HEK293T (cell line): Measurements from ENCODE around the gene CACNG3.

Source experiments
- CTCF ChIA-PET: fragments of 350-600 bp; formaldehyde crosslinking; extraction: SDS; loops from one replicate; lab custom pipeline; 2021; ENCODE audit warnings: antibody characterized with exemption, inconsistent platforms; lab: Yijun Ruan, JAX
- POLR2A ChIA-PET: fragments of 350-600 bp; formaldehyde crosslinking; extraction: SDS; loops from one replicate; lab custom pipeline; 2020; ENCODE audit warnings: antibody characterized with exemption, inconsistent platforms; lab: Yijun Ruan, JAX
- DNase-seq: peaks from one replicate; pipeline ENCODE4 v3.0.0; 2012; ENCODE audit warnings: mixed read lengths; ENCODE audit errors: extremely low spot score
- ARNT ChIP-seq: fragments of 450-650 bp; IDR thresholded peaks from 2 replicates; pipeline ENCODE4 v1.6.1; 2017; ENCODE audit warnings: mild to moderate bottlenecking
- BHLHE40 ChIP-seq: fragments of 450-650 bp; IDR thresholded peaks from 2 replicates; pipeline ENCODE4 v1.6.1; 2016; ENCODE audit warnings: mild to moderate bottlenecking, moderate library complexity, borderline replicate concordance
- CTBP1 ChIP-seq: fragments of 450-650 bp; IDR thresholded peaks from 2 replicates; pipeline ENCODE4 v1.6.1; 2016; ENCODE audit warnings: borderline replicate concordance
- ELF4 ChIP-seq: fragments of 450-650 bp; IDR thresholded peaks from 2 replicates; pipeline ENCODE4 v1.6.1; 2017; ENCODE audit warnings: antibody characterized with exemption
- FOXA1 ChIP-seq: fragments of 450-650 bp; IDR thresholded peaks from 2 replicates; pipeline ENCODE4 v1.6.1; 2016; ENCODE audit warnings: mild to moderate bottlenecking
- FOXK2 ChIP-seq: fragments of 450-650 bp; IDR thresholded peaks from 2 replicates; pipeline ENCODE4 v1.6.1; 2016; ENCODE audit warnings: mild to moderate bottlenecking
- FOXM1 ChIP-seq: fragments of 450-650 bp; IDR thresholded peaks from 2 replicates; pipeline ENCODE4 v1.6.1; 2017; ENCODE audit warnings: mild to moderate bottlenecking, borderline replicate concordance
- HDGF ChIP-seq: fragments of 450-650 bp; IDR thresholded peaks from 2 replicates; pipeline ENCODE4 v1.6.1; 2017; ENCODE audit warnings: antibody characterized with exemption, borderline replicate concordance
- L3MBTL2 ChIP-seq: fragments of 450-650 bp; conservative IDR thresholded peaks from 2 replicates; pipeline ENCODE4 v1.6.1; 2016; ENCODE audit warnings: mild to moderate bottlenecking
- LEF1 ChIP-seq: fragments of 450-650 bp; IDR thresholded peaks from 2 replicates; pipeline ENCODE4 v1.6.1; 2017; ENCODE audit warnings: mild to moderate bottlenecking, borderline replicate concordance
- NFRKB ChIP-seq: fragments of 450-650 bp; IDR thresholded peaks from 2 replicates; pipeline ENCODE4 v1.6.1; 2016; ENCODE audit warnings: mild to moderate bottlenecking, moderate library complexity
- SP1 ChIP-seq: fragments of 450-650 bp; IDR thresholded peaks from 2 replicates; pipeline ENCODE4 v1.6.1; 2017
- SUZ12 ChIP-seq: fragments of 450-650 bp; IDR thresholded peaks from 2 replicates; pipeline ENCODE4 v1.6.1; 2016; ENCODE audit warnings: mild to moderate bottlenecking
- TARDBP ChIP-seq: fragments of 450-650 bp; IDR thresholded peaks from 2 replicates; pipeline ENCODE4 v1.6.1; 2016
- ZNF384 ChIP-seq: fragments of 450-650 bp; IDR thresholded peaks from 2 replicates; pipeline ENCODE4 v1.6.1; 2016
- TF ChIP-seq, protein P1 (sequence below): fragments of 450-650 bp; IDR thresholded peaks from 2 replicates; pipeline ENCODE4 v1.6.1; 2016

CACNG3 gene

GRCh38 chr16:24273508-24274182, 17.5 kb downstream of the CACNG3 start:
- DNase-seq, result no peak
- ChIA-PET POLR2A (no interaction called here), CTCF (interaction anchor here (1.3 kb wide), 1 partner anchor 21 kb away, joined by 5 read pairs; no protein-coding TSS in a partner anchor)
- TF ChIP-seq BHLHE40, result no peak
- TF ChIP-seq ZNF384, result no peak
- TF ChIP-seq ARNT, result no peak
- no peak for TF ChIP-seq FOXA1
- no peak for TF ChIP-seq HDGF
- no peak for TF ChIP-seq NFRKB
- no peak for TF ChIP-seq LEF1
- no peak for TF ChIP-seq L3MBTL2
- TF ChIP-seq, protein P1, sequence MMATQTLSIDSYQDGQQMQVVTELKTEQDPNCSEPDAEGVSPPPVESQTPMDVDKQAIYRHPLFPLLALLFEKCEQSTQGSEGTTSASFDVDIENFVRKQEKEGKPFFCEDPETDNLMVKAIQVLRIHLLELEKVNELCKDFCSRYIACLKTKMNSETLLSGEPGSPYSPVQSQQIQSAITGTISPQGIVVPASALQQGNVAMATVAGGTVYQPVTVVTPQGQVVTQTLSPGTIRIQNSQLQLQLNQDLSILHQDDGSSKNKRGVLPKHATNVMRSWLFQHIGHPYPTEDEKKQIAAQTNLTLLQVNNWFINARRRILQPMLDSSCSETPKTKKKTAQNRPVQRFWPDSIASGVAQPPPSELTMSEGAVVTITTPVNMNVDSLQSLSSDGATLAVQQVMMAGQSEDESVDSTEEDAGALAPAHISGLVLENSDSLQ, result no peak
- TF ChIP-seq CTBP1, result no peak
- no peak for TF ChIP-seq SP1
- no peak for TF ChIP-seq ELF4
- TF ChIP-seq SUZ12, result no peak

DNA sequence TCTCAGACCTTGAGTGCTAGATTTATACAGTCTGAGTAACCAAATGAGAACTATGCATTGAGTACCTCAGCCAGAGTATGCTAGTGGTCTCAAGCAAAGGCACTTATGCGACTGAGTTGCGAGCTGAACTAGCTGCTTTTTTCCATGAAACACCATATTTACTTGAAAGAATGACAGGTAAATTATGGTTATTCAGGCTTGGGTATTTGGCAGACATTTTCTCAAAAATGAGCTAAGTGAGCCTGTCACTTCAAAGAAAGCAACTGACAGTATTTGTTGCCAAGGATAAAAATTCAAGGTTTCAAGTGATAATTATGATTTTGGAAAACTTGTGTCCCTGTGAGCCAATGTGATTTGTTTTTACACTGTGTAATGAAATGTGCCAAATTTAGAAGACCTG, 19.3 kb downstream of the CACNG3 start:
- no peak for DNase-seq
- no peak for TF ChIP-seq BHLHE40
- no peak for TF ChIP-seq L3MBTL2
- TF ChIP-seq CTBP1, result no peak
- no peak for TF ChIP-seq LEF1
- TF ChIP-seq FOXA1, result no peak
- TF ChIP-seq ARNT, result no peak
- TF ChIP-seq SUZ12, result no peak
- TF ChIP-seq, protein P1, result no peak
- no peak for TF ChIP-seq TARDBP
- no peak for TF ChIP-seq ELF4
- no peak for TF ChIP-seq SP1
- TF ChIP-seq NFRKB, result no peak
- no peak for TF ChIP-seq FOXK2
- no peak for TF ChIP-seq HDGF
- no peak for TF ChIP-seq FOXM1
- ChIA-PET POLR2A (no interaction called here), CTCF (no interaction called here)

GRCh38 chr16:24279982-24280515, 23.9 kb downstream of the CACNG3 start:
- POLR2A ChIA-PET, result no interaction called here
- CTCF ChIA-PET, result no interaction called here
- TF ChIP-seq SUZ12 (no peak), FOXA1 (no peak), CTBP1 (no peak), FOXK2 (no peak), ARNT (no peak), ZNF384 (no peak), NFRKB (no peak), HDGF (no peak), ELF4 (no peak)
- TF ChIP-seq, protein P1, result no peak
- no peak for DNase-seq

GRCh38 chr16:24281466-24281865, 25.3 kb downstream of the CACNG3 start:
- TF ChIP-seq, protein P1, result no peak
- TF ChIP-seq ZNF384, result no peak
- no peak for TF ChIP-seq CTBP1
- TF ChIP-seq TARDBP, result no peak
- TF ChIP-seq SP1, result no peak
- TF ChIP-seq FOXM1, result no peak
- TF ChIP-seq BHLHE40, result no peak
- no peak for TF ChIP-seq FOXK2
- no peak for TF ChIP-seq L3MBTL2
- no peak for TF ChIP-seq ARNT
- TF ChIP-seq ELF4, result no peak
- no peak for TF ChIP-seq SUZ12
- no peak for TF ChIP-seq FOXA1
- TF ChIP-seq NFRKB, result no peak
- no peak for TF ChIP-seq LEF1
- no peak for TF ChIP-seq HDGF
- DNase-seq, result no peak
- CTCF ChIA-PET, result no interaction called here
- POLR2A ChIA-PET, result no interaction called here

GRCh38 chr16:24282141-24282540, 26.0 kb downstream of the CACNG3 start:
- DNase-seq, result no peak
- POLR2A ChIA-PET, result no interaction called here
- no peak for TF ChIP-seq BHLHE40
- CTCF ChIA-PET, result no interaction called here
